Spleen (tissue), 7 donors: ENCODE data around the gene LAMC1.

ENCODE experiments used
- CTCF ChIP-seq, 11 experiments: fragments of 200-600 bp in 7 of 11; fragments of 450-650 bp in 4 of 11; sonication (generic) in 4 of 11; IDR thresholded peaks in 8 of 11; conservative IDR thresholded peaks in 3 of 11; 1 replicate in 7 of 11; 2 replicates in 4 of 11; pipeline versions ENCODE4 v1.4.0 to v1.8.0; 2016 to 2021; ENCODE audit warnings: antibody characterized with exemption in 11 of 11, inconsistent platforms in 4 of 11, mild to moderate bottlenecking in 1 of 11
- POLR2A ChIP-seq, 3 donors: fragments of 450-650 bp; IDR thresholded peaks; one replicate each; pipeline ENCODE4 v1.5.1; 2017; ENCODE audit warnings: antibody characterized with exemption in 3 of 3, mild to moderate bottlenecking in 1 of 3
- POLR2AphosphoS5 ChIP-seq, 3 donors: sonication (generic); formaldehyde crosslinking; IDR thresholded peaks; one replicate each; pipeline ENCODE4 v1.5.1; 2017; ENCODE audit warnings: antibody characterized with exemption in 3 of 3
- donor health status: DM: no; HTN: no; CAD: no; lungs with moderate emphysema.
- donor health status: DM: no; HTN: no; CAD: no.
- donor health status: DM: no; HTN: no; CAD: no.

- TF ChIP-seq CTCF (IDR thresholded peaks at IDR 0.05 in 8 of 11, conservative IDR thresholded peaks at IDR 0.05 in 3 of 11) = no peak
- no peak for TF ChIP-seq POLR2A (IDR thresholded peaks at IDR 0.05)
- no peak for TF ChIP-seq POLR2AphosphoS5 (IDR thresholded peaks at IDR 0.05)
Observed at GRCh38 chr1:183025010-183025337, 1.8 kb downstream of the LAMC1 start.
